Peyer's patch (tissue), 4 donors: ENCODE data around the gene CD46. TPM values are rescaled to one million over a fixed set of nuclear protein-coding genes. Genes with fewer than 3 reads are reported as not detected.
A peak's percentile ranks its signal among the peaks of the same experiment; 100 is the strongest.
"Not testable (repeated sequence)": the region's sequence is repeated elsewhere in the genome, so short reads cannot be mapped to it uniquely, and the experiment has no call there.

Experiments
- DNase-seq, 3 donors: peaks; one replicate each; pipeline ENCODE4 v3.0.0-alpha.2; 2017 to 2019
- H3K27ac ChIP-seq, 4 donors: fragments of 200-600 bp; sonication (generic); one replicate each; pipeline ENCODE4 v1.5.1; 2016 to 2019
- H3K27me3 ChIP-seq, 2 donors: fragments of 200-600 bp; sonication (generic); one replicate each; pipeline ENCODE4 v1.5.1; 2019
- H3K36me3 ChIP-seq, 3 donors: fragments of 200-600 bp; sonication (generic); one replicate each; pipeline ENCODE4 v1.5.1; 2016 to 2019
- H3K4me1 ChIP-seq, 4 donors: fragments of 200-600 bp; sonication (generic); one replicate each; pipeline ENCODE4 v1.5.1; 2016 to 2019
- H3K4me3 ChIP-seq, 4 donors: fragments of 200-600 bp; sonication (generic); 1 replicate in 3 of 4; 2 replicates in 1 of 4; pipeline ENCODE4 v1.5.1; 2016 to 2019; ENCODE audit warnings: mild to moderate bottlenecking in 1 of 4
- H3K9me3 ChIP-seq, 4 donors: fragments of 200-600 bp; sonication (generic); one replicate each; pipeline ENCODE4 v1.5.1; 2016 to 2019; ENCODE audit warnings: mild to moderate bottlenecking in 1 of 4
- CTCF ChIP-seq, 6 experiments: fragments of 450-650 bp in 4 of 6; fragments of 200-600 bp in 2 of 6; sonication (generic) in 1 of 6; IDR thresholded peaks; one replicate each; pipeline ENCODE4 v1.5.1; 2017 to 2019; ENCODE audit warnings: antibody characterized with exemption in 6 of 6, mild to moderate bottlenecking in 3 of 6, moderate library complexity in 1 of 6
- POLR2A ChIP-seq, 2 donors: fragments of 450-650 bp; IDR thresholded peaks; one replicate each; pipeline ENCODE4 v1.5.1; 2017; ENCODE audit warnings: antibody characterized with exemption in 2 of 2, mild to moderate bottlenecking in 2 of 2, moderate library complexity in 2 of 2
- total RNA-seq, 4 donors: library from RNA; depleted of rRNA; stranded (reverse); fragments of >200 nt; gene quantifications; one replicate each; pipeline ENCODE4 v1.1.0, GENCODE V29; 2016

CD46 gene
- 100 to 1,000 TPM; 102 to 204 (median 176) TPM for total RNA-seq

- Histone ChIP-seq H3K36me3 (peaks cover 0 to 2% (median 0%) of the 10 kb centered on the region in 3 donors), H3K4me1 (peaks cover 0 to 51% (median 7%) of the 10 kb centered on the region in 4 donors), H3K27me3 (no peaks in the 10 kb centered on the region), H3K27ac (peak within 1 kb of the TSS; percentile 83 to 97 (median 90)), H3K4me3 (peak within 1 kb of the TSS; percentile 73 to 93 (median 74)), H3K9me3 (no peaks in the 10 kb centered on the region)
- peak; percentile 96 to 99 (median 98) for DNase-seq
- TF ChIP-seq CTCF (IDR thresholded peaks at IDR 0.05) (peak in 3 of 6 experiments; percentile 6 to 32 (median 8)), POLR2A (IDR thresholded peaks at IDR 0.05) (peak; percentile 89 to 96)
Observed at GRCh38 chr1:207751790-207752455, at the start of gene CD46. Gene CD46, plus strand, starts transcription at chr1:207752054. Its CDS starts 159 bp downstream, at chr1:207752213.

- DNase-seq = no peak
Observed at GRCh38 chr1:207702317-207702716, 49.5 kb upstream of the CD46 start.

GRCh38 chr1:207703712-207704111 is 48.1 kb upstream of the CD46 start:
- DNase-seq = no peak
- H3K27me3 ChIP-seq = no peaks in the 10 kb centered on the region
- no peaks in the 10 kb centered on the region for H3K4me1 ChIP-seq
- TF ChIP-seq CTCF (IDR thresholded peaks at IDR 0.05) = no peak
- no peak for TF ChIP-seq POLR2A (IDR thresholded peaks at IDR 0.05)
- no peak overlapping the region for H3K4me3 ChIP-seq
- no peaks in the 10 kb centered on the region for H3K36me3 ChIP-seq
- no peak overlapping the region for H3K27ac ChIP-seq
- H3K9me3 ChIP-seq = no peaks in the 10 kb centered on the region

More at GRCh38 chr1:207702317-207702716, 49.5 kb upstream of the CD46 start:
- no peak for TF ChIP-seq CTCF (IDR thresholded peaks at IDR 0.05)
- TF ChIP-seq POLR2A (IDR thresholded peaks at IDR 0.05) = no peak
- Histone ChIP-seq H3K4me3 (no peak overlapping the region), H3K27ac (no peak overlapping the region), H3K27me3 (no peaks in the 10 kb centered on the region), H3K9me3 (no peaks in the 10 kb centered on the region), H3K36me3 (no peaks in the 10 kb centered on the region), H3K4me1 (no peaks in the 10 kb centered on the region)

GRCh38 chr1:207708004-207708403 is 43.9 kb upstream of the CD46 start:
- H3K27ac ChIP-seq, H3K36me3 ChIP-seq, DNase-seq, H3K27me3 ChIP-seq, H3K4me1 ChIP-seq, H3K9me3 ChIP-seq, H3K4me3 ChIP-seq: not testable (repeated sequence)

- H3K27me3 ChIP-seq = no peaks in the 10 kb centered on the region
- H3K4me3 ChIP-seq = no peak overlapping the region
- H3K9me3 ChIP-seq = no peaks in the 10 kb centered on the region
- H3K4me1 ChIP-seq = no peaks in the 10 kb centered on the region
- TF ChIP-seq POLR2A (IDR thresholded peaks at IDR 0.05) = no peak
- TF ChIP-seq CTCF (IDR thresholded peaks at IDR 0.05) = peak in 1 of 6 experiments; percentile 10
- no peaks in the 10 kb centered on the region for H3K36me3 ChIP-seq
- H3K27ac ChIP-seq = no peak overlapping the region
- no peak for DNase-seq
Observed at GRCh38 chr1:207711285-207711684, 40.6 kb upstream of the CD46 start.

- not testable (repeated sequence) for H3K4me1 ChIP-seq, H3K27me3 ChIP-seq, DNase-seq, H3K27ac ChIP-seq, H3K9me3 ChIP-seq, H3K36me3 ChIP-seq, H3K4me3 ChIP-seq
Observed at GRCh38 chr1:207712701-207713100, 39.2 kb upstream of the CD46 start.

GRCh38 chr1:207713529-207713928 is 38.3 kb upstream of the CD46 start:
- no peaks in the 10 kb centered on the region for H3K4me1 ChIP-seq
- no peaks in the 10 kb centered on the region for H3K36me3 ChIP-seq
- DNase-seq = no peak
- H3K4me3 ChIP-seq = no peak overlapping the region
- no peaks in the 10 kb centered on the region for H3K9me3 ChIP-seq
- no peak overlapping the region for H3K27ac ChIP-seq
- H3K27me3 ChIP-seq = no peaks in the 10 kb centered on the region
- no peak for TF ChIP-seq POLR2A (IDR thresholded peaks at IDR 0.05)
